ENCODE data around the gene NOP9.

Gene NOP9, protein sequence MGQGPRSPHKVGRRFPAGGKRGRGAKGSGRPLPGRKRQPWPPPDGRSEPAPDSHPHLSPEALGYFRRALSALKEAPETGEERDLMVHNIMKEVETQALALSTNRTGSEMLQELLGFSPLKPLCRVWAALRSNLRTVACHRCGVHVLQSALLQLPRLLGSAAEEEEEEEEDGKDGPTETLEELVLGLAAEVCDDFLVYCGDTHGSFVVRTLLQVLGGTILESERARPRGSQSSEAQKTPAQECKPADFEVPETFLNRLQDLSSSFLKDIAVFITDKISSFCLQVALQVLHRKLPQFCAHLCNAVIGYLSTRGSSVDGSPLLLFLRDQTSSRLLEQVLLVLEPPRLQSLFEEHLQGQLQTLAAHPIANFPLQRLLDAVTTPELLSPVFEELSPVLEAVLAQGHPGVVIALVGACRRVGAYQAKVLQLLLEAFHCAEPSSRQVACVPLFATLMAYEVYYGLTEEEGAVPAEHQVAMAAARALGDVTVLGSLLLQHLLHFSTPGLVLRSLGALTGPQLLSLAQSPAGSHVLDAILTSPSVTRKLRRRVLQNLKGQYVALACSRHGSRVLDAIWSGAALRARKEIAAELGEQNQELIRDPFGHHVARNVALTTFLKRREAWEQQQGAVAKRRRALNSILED

GRCh38 chr14:24299255-24300191, at the start of gene NOP9, which contains the start of gene DHRS1:
Gene NOP9 (plus strand): TSS chr14:24299850. CDS start chr14:24299955, 105 bp downstream.
Gene DHRS1 (minus strand): TSS chr14:24299780. CDS start chr14:24299106, 674 bp downstream.
- peak; percentile 41 to 64 for DNase-seq (ENCODE audit: low read depth in 2 of 2)

DNA sequence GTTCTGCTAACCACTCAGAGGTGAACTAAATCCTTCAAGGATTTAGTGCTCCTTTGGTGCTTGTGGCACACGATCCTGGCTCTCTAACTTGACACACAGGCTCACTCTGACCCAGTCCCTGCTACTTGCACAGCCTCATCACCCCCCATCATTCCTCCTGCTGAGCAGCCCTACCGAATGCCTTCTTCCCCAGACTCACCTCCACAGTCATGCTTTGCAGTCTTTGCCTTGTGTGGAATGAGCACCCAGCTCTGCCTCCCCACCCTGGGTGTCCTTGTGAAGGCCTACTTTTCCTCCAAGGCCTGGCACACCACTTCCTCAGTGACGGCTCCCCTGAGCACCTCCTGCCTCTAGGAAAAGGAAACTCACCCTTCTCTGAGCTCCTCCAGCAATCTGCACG, 49.3 kb upstream of the NOP9 start:
- DNase-seq (ENCODE audit: low read depth in 2 of 2) = no peak

DNA sequence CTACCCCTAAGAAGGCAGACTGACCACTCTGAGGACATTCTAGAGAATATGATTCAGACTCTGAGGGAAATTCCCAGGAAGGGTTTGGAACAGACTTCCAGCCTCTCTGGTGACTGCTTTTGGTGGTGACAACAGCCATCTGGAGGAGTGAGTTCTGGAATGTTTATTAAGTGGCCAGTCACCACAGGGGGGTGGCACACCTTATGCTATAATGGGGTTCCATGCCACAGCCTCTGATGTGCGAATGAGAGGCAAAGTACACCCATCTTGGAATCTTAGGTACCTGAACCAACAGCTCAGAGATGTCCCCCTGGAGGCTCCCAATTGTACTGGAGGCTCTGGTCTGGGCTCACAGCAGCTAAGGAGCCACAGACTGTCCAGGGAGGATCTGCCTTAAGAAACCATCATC, 47.8 kb upstream of the NOP9 start:
- no peak for DNase-seq (ENCODE audit: low read depth in 2 of 2)

- no peak for DNase-seq (ENCODE audit: low read depth in 2 of 2)
Measured at GRCh38 chr14:24252289-24253124, 47.1 kb upstream of the NOP9 start.

- no peak for DNase-seq (ENCODE audit: low read depth in 2 of 2)
Measured at GRCh38 chr14:24253936-24254335, 45.7 kb upstream of the NOP9 start.

DNA sequence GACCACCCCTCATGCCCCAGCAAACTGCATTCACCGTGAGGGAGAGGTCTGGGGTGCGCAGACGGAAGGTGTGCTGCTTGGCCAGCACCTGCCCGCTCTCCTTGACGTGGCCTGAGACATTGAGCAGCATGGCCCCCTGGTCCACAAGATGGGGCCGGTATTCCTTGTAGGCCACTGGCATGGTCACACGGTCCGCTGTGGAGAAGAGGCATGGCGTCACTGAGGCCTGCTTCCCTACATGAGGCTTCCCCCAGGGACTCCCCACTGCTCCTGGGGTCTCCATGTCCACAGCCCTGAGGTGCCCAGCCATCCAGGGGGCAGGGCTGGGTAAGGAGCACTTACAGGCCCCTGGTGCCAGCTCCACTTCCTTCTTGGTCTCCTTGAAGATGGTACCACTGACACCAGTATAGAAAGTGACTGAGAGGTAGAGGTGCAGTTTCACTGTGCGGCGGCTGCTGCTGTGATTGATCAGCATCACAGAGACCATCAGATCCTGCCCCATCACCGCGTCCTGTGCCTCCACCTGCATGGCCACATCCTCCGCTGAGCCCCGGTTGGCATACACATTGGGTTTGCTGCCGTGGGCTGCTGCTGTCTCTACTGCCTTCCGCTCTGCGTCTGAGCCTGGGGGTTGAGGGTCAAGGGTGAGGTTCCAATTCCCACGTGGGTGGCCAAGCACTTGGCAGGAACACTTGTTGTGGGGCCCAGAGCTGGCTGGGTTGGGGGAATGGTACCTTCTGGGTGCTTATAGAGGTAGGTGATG, 44.8 kb upstream of the NOP9 start:
- DNase-seq (ENCODE audit: low read depth in 2 of 2) = no peak

DNA sequence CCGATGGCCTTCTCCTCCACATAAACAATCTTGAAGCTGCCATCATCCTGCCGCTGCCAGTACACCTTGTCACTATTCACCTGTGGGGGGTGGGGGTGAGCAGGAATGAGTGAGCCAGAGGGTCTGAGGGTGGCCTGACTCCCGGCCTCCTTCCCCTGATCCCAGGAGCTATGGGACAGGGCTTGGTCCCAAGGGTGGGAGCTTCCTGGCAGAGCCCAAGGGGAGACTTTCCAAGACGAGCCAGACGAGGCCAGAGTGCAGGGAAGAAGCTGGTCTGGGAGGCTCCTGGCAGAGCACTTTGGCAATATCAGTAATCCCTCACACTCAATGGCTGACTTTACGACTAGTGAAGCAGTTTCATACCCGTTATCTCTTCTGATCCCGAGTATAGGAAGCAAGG, 44.2 kb upstream of the NOP9 start:
- DNase-seq (ENCODE audit: low read depth in 2 of 2) = no peak

DNA sequence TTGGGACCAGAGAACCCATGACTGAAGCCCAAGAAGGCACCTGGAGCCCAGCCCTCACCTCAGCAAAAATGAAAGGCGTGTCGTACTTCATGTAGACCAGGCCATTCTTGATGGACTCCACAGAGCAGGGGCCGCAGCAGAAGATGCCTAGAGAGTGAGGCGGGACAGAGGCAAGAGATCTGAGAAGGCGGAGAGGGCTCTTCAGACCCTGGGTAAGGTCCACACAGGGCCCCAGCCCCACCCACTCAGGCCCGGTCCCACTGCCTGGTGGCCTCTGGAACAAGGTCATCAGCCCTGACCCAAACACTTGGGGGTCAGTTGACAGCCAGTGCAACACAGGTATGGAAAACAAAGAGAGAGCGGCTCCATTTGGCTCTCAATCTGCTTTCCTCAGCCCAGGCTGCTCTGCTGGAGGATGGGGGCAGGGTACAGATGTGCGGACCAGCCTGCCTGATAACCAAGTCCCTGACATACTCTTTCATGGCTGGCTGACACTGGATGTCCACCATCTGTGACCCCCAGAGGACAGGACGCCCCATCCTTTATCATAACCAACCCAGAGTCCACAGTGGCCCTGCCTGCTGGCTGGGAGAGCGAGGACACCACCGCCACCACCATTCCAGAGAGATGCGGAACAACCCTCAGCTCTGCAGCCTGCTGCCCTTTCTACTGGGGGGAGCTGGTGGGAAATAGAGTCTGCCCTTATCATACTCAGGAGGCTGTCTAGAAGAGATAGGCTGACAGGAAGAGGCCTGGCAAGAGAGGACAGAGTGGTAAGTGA, 43.5 kb upstream of the NOP9 start:
- DNase-seq (ENCODE audit: low read depth in 2 of 2) = no peak

GRCh38 chr14:24256960-24257359, 42.7 kb upstream of the NOP9 start:
- DNase-seq (ENCODE audit: low read depth in 2 of 2) = no peak

- no peak for DNase-seq (ENCODE audit: low read depth in 2 of 2)
Measured at GRCh38 chr14:24258119-24258518, 41.5 kb upstream of the NOP9 start.

GRCh38 chr14:24258548-24259265, 40.9 kb upstream of the NOP9 start:
- DNase-seq (ENCODE audit: low read depth in 2 of 2) = no peak

GRCh38 chr14:24259282-24260025, 40.2 kb upstream of the NOP9 start:
- DNase-seq (ENCODE audit: low read depth in 2 of 2) = peak; percentile 43 to 46

DNA sequence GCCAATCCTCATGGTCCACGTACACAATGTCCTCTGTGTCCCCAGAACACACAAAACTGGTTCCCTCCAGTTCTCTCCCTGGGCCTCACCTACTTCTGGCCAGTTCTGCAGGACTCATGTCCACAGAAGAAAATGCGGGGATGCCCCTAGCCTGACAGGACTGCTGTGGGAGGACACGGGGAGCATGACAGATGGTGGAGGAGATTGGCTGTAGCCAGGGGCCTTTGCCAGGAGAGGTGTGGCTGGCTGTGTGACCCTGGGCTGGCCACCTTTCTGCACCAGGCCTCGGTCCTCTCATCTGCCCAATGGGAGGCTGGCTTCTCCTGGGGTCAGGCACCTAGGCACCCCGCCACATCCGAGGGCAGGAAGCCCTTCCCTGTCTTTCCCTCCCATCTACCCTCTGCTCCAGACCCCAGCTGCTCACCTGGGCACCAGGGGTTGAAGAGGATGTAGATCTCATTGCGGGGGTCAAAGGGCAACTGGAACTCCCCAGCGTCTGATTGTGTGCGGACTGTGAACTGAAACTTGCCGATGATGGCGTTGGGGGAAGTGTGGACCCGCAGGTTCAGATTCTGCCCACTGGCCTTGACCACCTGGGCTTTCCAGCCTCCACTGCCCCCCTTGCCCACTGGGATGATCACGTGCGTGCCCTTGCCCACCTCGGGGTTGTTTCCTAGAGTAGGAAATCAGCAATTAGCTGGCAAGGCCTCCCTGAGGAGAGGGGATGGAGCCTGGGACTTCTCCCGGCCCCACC, 39.4 kb upstream of the NOP9 start:
- DNase-seq (ENCODE audit: low read depth in 2 of 2) = no peak

GRCh38 chr14:24260780-24261157, 38.9 kb upstream of the NOP9 start:
- no peak for DNase-seq (ENCODE audit: low read depth in 2 of 2)

- no peak for DNase-seq (ENCODE audit: low read depth in 2 of 2)
Measured at GRCh38 chr14:24261256-24261968, 38.2 kb upstream of the NOP9 start.

DNA sequence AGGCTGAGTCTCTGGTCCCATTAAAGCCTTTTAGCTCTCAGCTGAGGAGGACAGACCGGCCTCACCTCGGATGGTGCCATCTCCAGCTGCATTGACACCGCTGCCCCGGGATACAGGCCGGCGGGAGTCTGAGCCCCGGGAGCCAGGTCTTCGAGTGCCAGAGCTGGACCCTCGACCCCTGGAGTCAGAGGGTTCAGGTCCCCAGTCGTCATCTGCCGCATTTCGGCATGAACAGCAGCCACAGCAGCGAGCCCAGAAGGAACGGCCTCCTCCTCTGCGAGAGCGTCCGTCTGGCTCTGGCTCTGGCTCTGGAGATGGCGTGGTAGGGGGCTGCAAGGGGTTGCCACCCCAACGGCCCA, 37.7 kb upstream of the NOP9 start:
- DNase-seq (ENCODE audit: low read depth in 2 of 2) = no peak

All from fibroblast of skin of left biceps (primary cell).